MG63 (cell line): Measurements from ENCODE around the gene VWA3A. TPM values are rescaled to one million over a fixed set of nuclear protein-coding genes. Genes with fewer than 3 reads are reported as not detected.
A peak's percentile ranks its signal among the peaks of the same experiment; 100 is the strongest.
"Not testable (repeated sequence)": the region's sequence is repeated elsewhere in the genome, so short reads cannot be mapped to it uniquely, and the experiment has no call there.

ENCODE experiments used
- DNase-seq: peaks from one replicate; pipeline ENCODE4 v3.0.0-alpha.2; 2020
- H3K27me3 ChIP-seq: fragments of 250-450 bp; sonication (Bioruptor Pico); 2 replicates; pipeline ENCODE4 v1.5.1; 2020; ENCODE audit warnings: mild to moderate bottlenecking, moderate library complexity
- H3K36me3 ChIP-seq: fragments of 250-450 bp; sonication (Bioruptor Pico); 2 replicates; pipeline ENCODE4 v1.5.1; 2020; ENCODE audit warnings: mild to moderate bottlenecking, moderate library complexity
- H3K4me3 ChIP-seq: fragments of 250-450 bp; sonication (Bioruptor Pico); 2 replicates; pipeline ENCODE4 v1.5.1; 2020; ENCODE audit warnings: mild to moderate bottlenecking, moderate library complexity
- H3K9me3 ChIP-seq: fragments of 250-450 bp; sonication (Bioruptor Pico); 2 replicates; pipeline ENCODE4 v1.5.1; 2020; ENCODE audit warnings: mild to moderate bottlenecking, moderate library complexity
- total RNA-seq: library from RNA; depleted of rRNA; stranded (reverse); fragments of >200 nt; shearing (Covaris generic); gene quantifications from 2 replicates; pipeline ENCODE4 v1.2.3, GENCODE V29; 2014; ENCODE audit warnings: low replicate concordance

VWA3A gene
- total RNA-seq, 1 experiment from 2014 or later = not detected

DNA sequence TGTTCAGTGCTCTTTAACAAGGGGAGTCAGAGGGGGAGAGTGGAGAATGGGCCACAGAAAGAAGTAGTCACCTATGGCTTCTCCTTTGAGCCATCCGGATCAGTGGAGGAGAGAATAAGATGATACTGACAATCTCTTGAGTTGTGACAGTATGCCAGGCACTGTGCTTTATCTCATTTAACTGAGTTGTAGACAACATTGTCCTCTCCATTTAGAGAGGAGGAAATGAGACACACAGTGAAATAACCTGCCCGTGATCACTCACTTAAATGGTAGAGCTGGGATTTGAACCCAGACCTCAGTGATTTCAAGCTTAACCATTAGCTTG is 95.9 kb downstream of the VWA3A start:
- Histone ChIP-seq H3K36me3 (no peaks in the 10 kb centered on the region), H3K4me3 (no peak overlapping the region), H3K27me3 (no peaks in the 10 kb centered on the region), H3K9me3 (no peaks in the 10 kb centered on the region)
- DNase-seq = no peak

DNA sequence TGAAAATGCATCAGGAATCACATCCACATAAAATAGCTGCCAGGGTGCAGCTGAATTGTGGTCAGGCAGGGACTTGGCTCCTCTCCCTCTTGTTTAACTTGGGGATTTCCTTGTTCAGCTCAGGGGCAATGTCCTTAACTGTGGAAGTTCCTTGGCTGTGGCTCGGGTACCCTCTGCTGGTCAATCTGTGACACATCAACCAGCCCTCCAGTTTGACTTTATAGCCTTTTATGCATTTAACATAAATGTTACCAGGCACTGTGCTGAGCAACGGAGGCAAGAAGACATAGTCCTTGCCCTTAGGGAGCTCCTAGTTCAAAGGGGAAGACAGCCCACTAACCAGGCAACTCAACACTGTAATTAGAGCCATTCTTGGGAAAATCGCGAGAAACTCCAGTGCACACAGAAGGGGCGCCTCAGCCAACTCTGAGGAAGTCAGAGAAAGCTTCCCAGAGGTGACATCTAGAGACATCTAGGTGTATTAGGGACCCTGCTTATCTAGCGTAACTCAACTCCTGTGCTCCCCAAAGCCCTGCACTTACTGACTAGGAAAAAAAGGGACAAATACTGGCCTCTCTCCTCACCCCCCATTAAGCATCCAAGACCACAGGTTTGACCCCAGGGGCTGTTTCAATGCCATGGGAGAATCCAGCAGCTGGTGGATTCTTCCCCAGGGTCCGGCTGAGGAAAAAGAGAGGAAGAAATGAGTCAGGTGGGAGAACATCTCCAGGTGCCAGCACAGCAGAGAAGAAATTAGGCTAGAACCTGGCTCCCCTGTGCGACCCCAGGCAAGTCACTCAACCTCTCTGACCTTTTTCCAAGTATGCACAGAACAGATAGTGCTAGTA is 96.5 kb downstream of the VWA3A start:
- peak; percentile 84 for DNase-seq
- no peaks in the 10 kb centered on the region for H3K9me3 ChIP-seq
- no peaks in the 10 kb centered on the region for H3K36me3 ChIP-seq
- H3K27me3 ChIP-seq = no peaks in the 10 kb centered on the region
- H3K4me3 ChIP-seq = no peak overlapping the region

DNA sequence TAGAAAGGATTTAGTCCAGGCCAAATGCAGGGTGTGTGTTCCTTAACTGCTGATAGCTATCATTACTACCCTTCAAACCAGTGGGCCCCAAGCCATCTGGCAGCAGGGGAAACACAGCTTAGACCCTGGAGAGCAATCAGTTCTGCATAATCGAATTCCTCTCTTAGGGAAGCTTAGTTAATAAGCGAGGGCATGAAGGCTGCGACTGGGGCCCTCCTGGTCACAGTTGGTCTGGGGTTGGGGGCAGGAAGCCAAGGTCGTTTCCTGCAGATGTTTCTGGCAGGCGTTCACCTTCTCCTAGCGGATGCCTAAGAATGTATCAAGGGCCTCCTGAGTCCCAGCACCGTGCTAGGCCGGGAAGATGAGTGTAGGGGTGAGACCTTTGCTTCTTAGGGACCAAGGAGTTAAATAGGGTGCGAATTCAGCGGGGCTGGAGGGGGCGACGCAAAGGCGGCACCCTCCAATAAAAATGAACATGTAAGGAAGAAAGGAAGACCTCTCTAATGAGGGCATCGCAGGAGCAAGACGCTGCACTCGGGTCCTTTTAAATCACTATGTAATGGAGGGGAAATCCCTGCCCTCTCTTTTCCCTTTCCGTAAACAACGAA is 97.2 kb downstream of the VWA3A start:
- H3K4me3 ChIP-seq = peak overlapping the region; percentile 51
- no peaks in the 10 kb centered on the region for H3K27me3 ChIP-seq
- DNase-seq = peak; percentile 40
- no peaks in the 10 kb centered on the region for H3K36me3 ChIP-seq
- H3K9me3 ChIP-seq = no peaks in the 10 kb centered on the region

DNA sequence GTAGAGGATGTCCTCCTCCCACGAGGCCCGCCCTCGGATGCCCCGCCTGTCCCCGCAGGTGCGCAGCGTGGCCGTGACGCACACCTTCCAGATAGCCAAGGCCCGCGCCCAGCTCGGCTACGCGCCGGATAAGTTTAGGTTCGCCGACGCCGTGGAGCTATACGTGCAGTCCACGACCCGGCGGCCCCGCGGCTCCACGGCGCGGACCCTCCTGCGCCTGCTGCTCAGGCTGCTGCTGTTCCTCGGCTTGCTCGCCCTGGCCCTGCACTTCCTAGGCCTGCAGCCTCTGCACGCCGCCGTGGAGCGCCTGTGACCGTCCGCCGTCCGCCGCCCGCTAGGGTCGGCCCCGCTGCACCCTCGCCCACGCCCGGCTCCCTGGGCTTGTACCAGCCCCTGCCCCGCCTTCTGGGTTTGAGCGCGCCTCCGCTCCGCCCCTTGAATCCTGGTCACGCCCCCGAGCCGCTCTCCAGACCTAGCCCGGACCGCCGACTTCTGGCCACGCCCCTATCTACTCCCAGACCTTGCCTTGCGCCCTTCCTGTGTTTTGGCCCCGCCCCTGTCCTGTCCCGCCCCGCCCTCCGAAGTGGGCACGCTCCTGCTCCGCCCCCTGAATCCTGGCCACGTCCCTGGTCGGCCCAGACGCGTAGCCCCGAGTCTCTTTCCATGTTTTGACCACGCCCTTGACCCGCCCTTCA is 97.9 kb downstream of the VWA3A start:
- peak; percentile 99 for DNase-seq
- no peaks in the 10 kb centered on the region for H3K36me3 ChIP-seq
- H3K27me3 ChIP-seq = no peaks in the 10 kb centered on the region
- no peaks in the 10 kb centered on the region for H3K9me3 ChIP-seq
- H3K4me3 ChIP-seq = peak overlapping the region; percentile 51

DNA sequence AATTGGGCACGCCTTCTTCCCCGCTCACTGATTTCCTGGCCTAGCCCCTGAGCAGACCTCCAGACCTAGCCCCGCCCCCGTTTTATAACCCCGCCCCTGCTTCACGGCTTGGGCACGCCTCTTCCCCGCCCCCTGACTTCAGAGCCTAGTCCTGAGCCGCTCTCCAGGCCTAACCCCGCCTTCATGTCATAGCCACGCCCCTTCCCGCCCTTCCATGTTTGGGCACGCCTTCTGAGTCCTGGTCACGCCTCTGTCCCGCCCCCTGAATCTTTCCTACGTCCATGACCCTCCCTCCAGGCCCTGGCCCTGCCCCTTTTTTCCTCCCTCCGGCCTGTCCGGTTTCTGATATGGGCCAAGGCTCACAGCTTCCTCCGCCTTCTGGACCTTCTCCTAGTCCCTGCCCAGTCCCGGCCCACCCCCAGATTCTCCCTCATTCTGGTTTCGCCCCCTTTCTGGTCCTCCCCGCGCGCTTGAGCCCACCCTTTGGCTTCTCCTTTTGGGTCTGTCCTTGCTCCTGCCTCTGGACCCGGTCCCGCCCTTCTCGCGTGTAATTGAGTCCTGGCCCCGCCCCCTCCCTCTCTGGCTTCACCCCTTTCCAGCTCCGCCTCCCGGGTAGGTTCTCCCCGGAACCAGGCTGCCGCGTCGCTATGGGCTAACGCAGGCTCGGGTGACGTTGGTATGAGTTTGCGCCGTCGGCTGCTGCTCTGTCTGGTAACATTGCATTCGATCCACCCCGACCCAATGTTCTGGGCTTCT is 98.6 kb downstream of the VWA3A start:
- Histone ChIP-seq H3K36me3 (no peaks in the 10 kb centered on the region), H3K4me3 (peak overlapping the region; percentile 60), H3K27me3 (no peaks in the 10 kb centered on the region), H3K9me3 (no peaks in the 10 kb centered on the region)
- peak; percentile 99 for DNase-seq

DNA sequence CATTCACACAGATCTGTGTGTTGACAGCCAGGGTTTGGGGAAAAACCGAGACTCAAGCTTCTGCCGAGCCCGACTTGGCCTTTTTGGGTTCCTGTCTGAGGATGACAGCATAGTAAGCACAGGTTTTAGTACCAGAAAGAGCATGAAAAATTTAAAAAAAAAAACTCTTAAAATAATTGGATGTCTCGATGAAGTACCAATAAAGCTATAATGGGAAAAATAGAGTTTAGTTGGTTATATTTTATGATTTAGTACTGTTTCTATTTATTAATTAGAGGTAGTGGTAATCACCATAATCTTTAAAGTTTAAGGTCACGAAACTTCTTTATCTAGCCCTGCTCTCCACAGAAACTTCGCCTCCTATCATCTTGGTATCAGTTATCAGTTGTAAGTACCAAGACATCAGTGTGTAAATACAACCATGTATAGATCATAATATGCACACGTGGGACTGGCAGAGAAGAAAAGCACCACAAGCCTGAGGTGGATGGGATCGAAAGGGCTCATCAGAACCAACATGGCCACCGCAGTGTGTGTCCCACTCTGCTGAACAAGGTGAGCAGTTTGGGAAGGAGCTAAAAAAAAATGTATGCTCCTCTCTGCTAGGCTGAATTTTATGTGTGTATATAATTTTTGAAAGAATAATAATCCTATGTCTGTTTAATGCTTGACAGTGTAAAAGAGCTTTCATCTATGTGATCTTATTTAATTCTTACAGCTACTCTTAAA is 99.4 kb downstream of the VWA3A start:
- H3K4me3 ChIP-seq = peak overlapping the region; percentile 60
- H3K9me3 ChIP-seq = no peaks in the 10 kb centered on the region
- no peak for DNase-seq
- no peaks in the 10 kb centered on the region for H3K27me3 ChIP-seq
- H3K36me3 ChIP-seq = no peaks in the 10 kb centered on the region

DNA sequence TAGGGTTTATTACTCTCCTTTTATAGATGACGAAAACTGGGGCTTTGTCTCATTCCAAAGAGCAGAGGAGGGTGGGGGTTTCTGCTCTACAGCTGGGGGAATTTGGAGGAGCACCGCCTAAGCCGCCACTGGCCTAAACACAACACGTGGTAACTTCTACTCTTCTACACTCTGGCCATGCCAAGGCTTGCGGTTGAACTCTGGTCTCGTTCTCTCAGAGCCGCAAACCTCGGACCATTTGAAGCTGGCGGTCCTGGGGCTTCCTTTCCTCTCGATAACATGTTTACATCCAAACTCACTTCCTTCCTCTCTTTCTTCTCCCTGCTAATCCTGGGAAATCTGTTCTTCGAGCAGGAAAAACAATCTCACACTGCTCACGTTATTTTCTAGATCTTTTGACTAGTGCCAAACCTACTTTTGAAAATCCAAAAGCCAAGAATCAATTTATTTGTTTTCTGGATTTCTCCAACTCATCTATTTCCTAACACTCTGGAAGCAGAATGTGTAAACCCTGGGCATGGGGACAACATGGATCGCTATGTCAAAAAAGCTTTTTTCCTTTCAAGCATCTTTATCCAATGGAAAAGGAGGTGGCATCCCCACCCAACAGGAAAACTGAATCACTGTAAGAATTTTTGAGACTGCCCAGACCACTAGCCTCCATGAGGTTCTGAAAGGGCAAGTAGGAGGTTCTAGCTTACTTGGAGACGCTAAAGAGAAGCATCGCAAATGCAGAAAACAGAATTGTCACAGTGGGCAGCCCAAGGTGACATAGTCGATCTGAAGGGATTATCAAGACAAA is 100.1 kb downstream of the VWA3A start:
- Histone ChIP-seq H3K4me3 (peak overlapping the region; percentile 60), H3K9me3 (no peaks in the 10 kb centered on the region), H3K36me3 (no peaks in the 10 kb centered on the region), H3K27me3 (no peaks in the 10 kb centered on the region)
- peak; percentile 90 for DNase-seq

DNA sequence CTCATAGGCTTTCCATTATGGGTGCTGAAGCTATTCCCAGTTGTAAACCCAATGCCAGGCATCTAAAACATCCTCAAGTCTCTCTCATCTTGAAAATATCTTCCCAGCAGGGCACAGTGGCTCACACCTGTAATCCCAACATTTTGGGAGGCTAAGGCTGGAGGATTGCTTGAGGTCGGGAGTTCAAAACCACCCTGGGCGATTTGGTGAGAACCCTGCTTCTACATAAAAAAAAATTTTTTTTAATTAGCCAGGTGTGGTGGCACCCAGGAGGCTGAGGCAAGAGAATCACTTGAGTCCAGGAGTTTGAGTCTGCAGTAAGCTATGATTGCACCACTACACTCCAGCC is 100.7 kb downstream of the VWA3A start:
- Histone ChIP-seq H3K36me3 (no peaks in the 10 kb centered on the region), H3K27me3 (no peaks in the 10 kb centered on the region), H3K9me3 (no peaks in the 10 kb centered on the region), H3K4me3 (no peak overlapping the region)
- DNase-seq = no peak

DNA sequence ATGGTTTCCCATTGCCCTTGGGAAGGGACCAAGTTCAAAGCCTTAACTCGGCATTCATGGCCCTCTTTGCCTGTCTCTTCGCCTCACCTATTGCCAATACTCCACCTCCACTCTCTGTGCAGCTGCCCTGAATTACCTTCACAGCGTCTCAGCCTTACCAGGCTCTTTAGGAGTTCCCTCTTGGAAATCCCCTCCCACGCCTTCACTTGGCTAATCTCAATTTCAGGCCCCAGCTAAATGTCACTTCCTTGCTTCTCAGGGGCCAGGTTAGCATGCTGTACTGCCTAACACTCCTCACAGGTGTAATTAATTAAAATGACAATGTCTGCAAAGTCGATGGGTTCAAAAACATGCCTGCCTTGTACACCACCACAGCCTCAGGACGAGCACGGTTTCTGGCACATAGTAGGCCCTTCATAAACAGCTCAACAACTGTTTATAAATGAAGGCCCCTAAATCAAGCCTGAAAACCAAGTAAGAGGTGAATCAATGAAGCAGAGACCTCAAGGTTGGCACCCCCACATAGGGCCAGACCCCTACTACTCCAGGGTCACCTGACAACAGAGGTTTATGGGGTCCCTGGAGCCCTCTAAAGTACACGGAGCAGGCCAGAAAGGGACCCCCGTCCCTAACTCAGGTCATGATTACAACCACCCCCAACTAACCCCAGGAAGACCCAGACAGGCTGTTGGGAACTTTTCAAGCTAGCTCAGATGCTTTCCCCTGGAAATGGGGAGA is 102.5 kb downstream of the VWA3A start:
- no peak for DNase-seq
- Histone ChIP-seq H3K4me3 (no peak overlapping the region), H3K36me3 (no peaks in the 10 kb centered on the region), H3K27me3 (no peaks in the 10 kb centered on the region), H3K9me3 (no peaks in the 10 kb centered on the region)

DNA sequence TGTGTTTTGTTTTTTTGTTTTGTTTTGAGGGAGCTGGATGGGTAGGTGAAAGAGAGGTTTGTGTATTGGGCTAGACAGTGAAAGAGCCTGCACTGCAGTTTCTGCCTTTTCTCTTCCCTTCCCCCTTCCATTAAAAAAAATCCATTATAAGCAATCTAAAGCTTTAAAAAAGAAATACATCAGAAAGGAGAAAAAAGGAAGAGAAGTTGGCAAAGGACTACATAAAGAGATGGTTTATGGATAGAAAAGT is 103.0 kb downstream of the VWA3A start:
- Histone ChIP-seq H3K27me3 (no peaks in the 10 kb centered on the region), H3K9me3 (no peaks in the 10 kb centered on the region), H3K4me3 (no peak overlapping the region), H3K36me3 (no peaks in the 10 kb centered on the region)
- DNase-seq = no peak

DNA sequence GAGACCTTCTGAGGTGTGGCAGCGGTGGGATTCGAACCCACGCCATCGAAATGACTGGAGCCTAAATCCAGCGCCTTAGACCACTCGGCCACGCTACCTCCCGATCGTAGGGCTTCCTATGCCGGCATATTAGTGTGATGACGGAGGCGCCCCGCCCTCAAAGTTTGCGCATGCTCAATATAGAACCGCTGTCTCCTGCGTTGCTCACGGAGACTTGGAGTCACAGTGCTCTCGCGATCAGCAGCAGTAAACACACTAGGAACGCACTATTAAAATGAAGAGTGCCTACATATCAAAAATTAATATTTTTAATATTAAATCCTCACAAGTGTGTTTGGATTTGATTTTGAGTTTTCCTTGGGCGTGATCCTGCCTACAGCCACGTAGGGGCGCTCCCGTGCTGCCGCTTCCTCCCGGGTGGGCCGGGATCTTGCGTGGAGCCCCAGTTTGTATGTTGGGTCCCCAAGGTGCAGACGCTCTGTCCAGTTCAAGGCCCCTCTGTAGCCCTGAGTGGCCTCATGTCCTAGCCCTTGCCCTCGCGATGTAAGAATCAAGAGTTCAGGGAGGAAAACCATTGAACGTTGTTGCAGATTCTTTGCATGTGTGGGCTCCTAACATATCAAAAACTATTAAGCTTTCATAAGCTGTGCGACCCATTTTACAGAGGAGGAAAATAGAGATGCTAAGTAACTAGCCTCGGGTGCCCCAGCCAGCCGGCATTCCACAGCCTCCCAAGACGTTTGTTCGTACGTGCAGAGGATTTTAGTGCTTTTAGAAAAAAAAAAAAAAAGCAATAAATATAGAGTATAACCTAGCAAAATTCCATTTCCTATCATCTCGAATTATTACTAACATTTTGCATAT is 103.6 kb downstream of the VWA3A start:
- H3K27me3 ChIP-seq = no peaks in the 10 kb centered on the region
- H3K9me3 ChIP-seq = no peaks in the 10 kb centered on the region
- peak overlapping the region; percentile 67 for H3K4me3 ChIP-seq

DNA sequence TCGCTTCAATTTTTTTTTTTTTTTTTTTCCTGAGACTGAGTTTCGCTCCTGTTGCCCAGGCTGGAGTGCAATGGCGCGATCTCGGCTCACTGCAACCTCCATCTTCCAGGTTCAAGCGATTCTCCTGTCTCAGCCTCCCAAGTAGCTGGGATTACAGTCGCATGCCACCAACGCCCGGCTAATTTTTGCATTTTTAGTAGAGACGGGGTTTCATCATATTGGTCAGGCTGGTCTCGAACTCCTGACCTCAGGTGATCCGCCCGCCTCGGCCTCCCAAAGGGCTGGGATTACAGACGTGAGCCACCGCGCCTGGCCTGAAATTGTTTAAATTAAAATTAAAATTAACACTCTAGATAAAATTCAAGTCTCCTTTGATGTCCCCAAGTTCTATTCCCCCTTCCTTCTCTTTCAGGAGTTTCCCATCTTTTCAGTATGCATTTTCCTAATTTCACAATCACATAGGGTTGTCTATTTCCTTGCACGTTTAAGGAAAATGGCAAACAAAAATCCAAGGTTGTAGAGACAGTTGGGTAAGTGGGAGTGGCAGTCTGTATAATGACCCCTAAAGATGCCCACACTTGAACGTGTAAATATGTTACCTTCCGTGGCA is 104.3 kb downstream of the VWA3A start:
- not testable (repeated sequence) for H3K36me3 ChIP-seq, H3K9me3 ChIP-seq, H3K27me3 ChIP-seq, DNase-seq
- peak overlapping the region; percentile 67 for H3K4me3 ChIP-seq

More for the DNA sequence above, 103.6 kb downstream of the VWA3A start:
- peak; percentile 77 for DNase-seq
- no peaks in the 10 kb centered on the region for H3K36me3 ChIP-seq

DNA sequence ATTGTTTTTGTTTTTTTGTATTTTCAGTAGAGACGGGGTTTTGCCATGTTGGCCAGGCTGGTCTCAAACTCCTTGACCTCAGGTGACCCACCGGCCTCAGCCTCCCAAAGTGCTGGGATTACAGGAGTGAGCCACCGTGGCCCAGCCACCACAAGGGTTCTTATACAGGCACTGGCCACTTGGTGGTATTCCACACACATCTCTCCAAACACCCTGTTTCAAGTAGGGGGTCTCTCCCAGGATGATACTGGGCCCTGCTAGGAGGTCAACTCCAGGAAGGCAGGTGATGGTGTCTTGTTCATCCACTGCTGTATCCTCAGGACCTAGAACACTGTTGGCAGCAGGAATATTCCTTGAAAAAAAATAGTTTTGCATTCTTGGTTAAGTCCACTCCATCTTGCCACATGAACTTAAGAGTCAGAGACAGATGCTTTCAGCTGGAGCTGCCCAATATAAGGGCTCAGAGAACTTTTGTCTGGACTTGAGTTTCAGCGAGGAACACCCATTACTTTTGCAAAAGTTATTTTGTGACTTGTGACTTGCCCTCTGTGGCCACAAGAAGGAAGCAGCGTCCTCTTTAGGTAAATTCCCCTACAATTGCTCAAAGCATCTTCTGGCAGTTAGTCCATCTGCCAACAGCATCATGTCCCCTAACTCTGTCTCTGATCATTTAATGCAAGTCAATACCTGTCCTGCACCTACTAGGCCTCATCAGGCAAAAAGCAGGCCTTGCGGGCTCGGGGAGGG is 106.4 kb downstream of the VWA3A start:
- H3K27me3 ChIP-seq = no peaks in the 10 kb centered on the region
- DNase-seq = no peak
- H3K9me3 ChIP-seq = no peaks in the 10 kb centered on the region
- no peak overlapping the region for H3K4me3 ChIP-seq
- H3K36me3 ChIP-seq = no peaks in the 10 kb centered on the region

DNA sequence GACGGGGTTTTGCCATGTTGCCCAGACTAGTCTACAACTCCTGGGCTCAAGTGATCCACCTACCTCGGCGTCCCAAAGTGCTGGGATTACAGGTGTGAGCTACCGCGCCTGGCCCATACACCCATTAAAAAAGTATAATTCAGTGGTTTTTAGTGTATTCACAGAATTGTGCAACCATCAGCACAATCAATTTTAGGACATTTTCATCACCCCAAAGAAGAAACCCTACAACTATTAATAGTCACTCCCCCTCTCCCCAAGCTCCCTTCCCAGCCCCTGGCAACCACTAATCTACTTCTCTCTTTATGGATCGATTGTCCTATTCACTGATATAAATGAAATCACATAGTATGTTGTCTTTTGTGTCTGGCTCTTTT is 109.9 kb downstream of the VWA3A start:
- Histone ChIP-seq H3K9me3 (peaks cover 3% of the 10 kb centered on the region; the same call in 1 of the 2 replicates), H3K36me3 (peaks cover 2% of the 10 kb centered on the region), H3K4me3 (no peak overlapping the region), H3K27me3 (no peaks in the 10 kb centered on the region)
- DNase-seq = no peak
